Natural killer cell (primary cell): ENCODE measurements around the gene STN1. TPM values are rescaled to one million over a fixed set of nuclear protein-coding genes. Genes with fewer than 3 reads are reported as not detected.

Experiments used
- ATAC-seq, 3 donors: fragments of 150-1000 bp in 2 of 3; fragments of 200-7000 bp in 1 of 3; cut with Tn5 transposase; 1 replicate in 1 of 3; 2 replicates in 2 of 3; pipeline ENCODE4 v1.10.0; 2021; ENCODE audit warnings: mild to moderate bottlenecking in 2 of 3, moderate library complexity in 2 of 3
- DNase-seq, 2 donors: peaks; one replicate each; pipeline versions ENCODE4 v3.0.0 to v3.0.0-alpha.2; 2013 to 2021; ENCODE audit warnings: mixed read lengths in 1 of 2
- H3K27ac ChIP-seq: one replicate; pipeline ENCODE4 v1.5.1; 2013; ENCODE audit warnings: mild to moderate bottlenecking, low read length
- H3K27me3 ChIP-seq: one replicate; pipeline ENCODE4 v1.6.1; 2013; ENCODE audit warnings: low read length; ENCODE audit not compliant: control insufficient read depth, insufficient read depth
- H3K36me3 ChIP-seq: one replicate; pipeline ENCODE4 v1.6.1; 2013; ENCODE audit warnings: low read length; ENCODE audit not compliant: control insufficient read depth, insufficient read depth
- H3K4me1 ChIP-seq: one replicate; pipeline ENCODE4 v1.6.1; 2013; ENCODE audit warnings: low read length; ENCODE audit not compliant: control insufficient read depth, insufficient read depth
- H3K4me3 ChIP-seq: one replicate; pipeline ENCODE4 v1.5.1; 2013; ENCODE audit warnings: low read length
- H3K9me3 ChIP-seq: one replicate; pipeline ENCODE4 v1.6.1; 2013; ENCODE audit warnings: low read length; ENCODE audit not compliant: control insufficient read depth, insufficient read depth
- H3K27ac Mint-ChIP-seq, 2 donors: one replicate each; pipeline ENCODE4 v1.8.0; 2022; ENCODE audit warnings: mild to moderate bottlenecking in 2 of 2, mixed read lengths in 2 of 2, moderate library complexity in 1 of 2
- H3K27me3 Mint-ChIP-seq, 2 donors: one replicate each; pipeline ENCODE4 v1.8.0; 2022; ENCODE audit warnings: low read depth in 2 of 2, mixed read lengths in 2 of 2
- H3K36me3 Mint-ChIP-seq: one replicate; pipeline ENCODE4 v1.8.0; 2022; ENCODE audit warnings: mixed read lengths
- H3K4me1 Mint-ChIP-seq, 2 donors: one replicate each; pipeline ENCODE4 v1.8.0; 2022; ENCODE audit warnings: mixed read lengths in 2 of 2
- H3K4me3 Mint-ChIP-seq: one replicate; pipeline ENCODE4 v1.8.0; 2022; ENCODE audit warnings: mild to moderate bottlenecking, moderate library complexity, mixed read lengths
- H3K9me3 Mint-ChIP-seq, 2 donors: one replicate each; pipeline ENCODE4 v1.8.0; 2022; ENCODE audit warnings: mixed read lengths in 2 of 2
- WGBS: methylation state at CpG from one replicate; pipeline ENCODE4 v1.1.7; 2013; ENCODE audit warnings: missing lambda C conversion rate; ENCODE audit not compliant: insufficient coverage; 5-methylcytosine and 5-hydroxymethylcytosine counted together
- intact Hi-C: fragments of 100-400 bp; cut with micrococcal nuclease; formaldehyde crosslinking; loops from one replicate; pipeline ENCODE4 v1.14.2; 2022
- total RNA-seq, 4 donors: library from RNA; stranded (reverse); fragments of 120-200 nt in 1 of 4; gene quantifications; one replicate each; pipeline versions ENCODE4 v1.2.3 to v1.2.4, GENCODE V29; 2013 to 2022
- TF ChIP-seq, protein P1 (sequence below): fragments of 200-600 bp; IDR thresholded peaks from one replicate; pipeline ENCODE4 v1.8.0; 2022; ENCODE audit warnings: antibody characterized with exemption

Gene STN1
- total RNA-seq, 3 donors from 2014 or later (not counting 1 experiment from before 2014, with no cell fraction given), result 31.7 to 53.4 (median 34.0) TPM

DNA sequence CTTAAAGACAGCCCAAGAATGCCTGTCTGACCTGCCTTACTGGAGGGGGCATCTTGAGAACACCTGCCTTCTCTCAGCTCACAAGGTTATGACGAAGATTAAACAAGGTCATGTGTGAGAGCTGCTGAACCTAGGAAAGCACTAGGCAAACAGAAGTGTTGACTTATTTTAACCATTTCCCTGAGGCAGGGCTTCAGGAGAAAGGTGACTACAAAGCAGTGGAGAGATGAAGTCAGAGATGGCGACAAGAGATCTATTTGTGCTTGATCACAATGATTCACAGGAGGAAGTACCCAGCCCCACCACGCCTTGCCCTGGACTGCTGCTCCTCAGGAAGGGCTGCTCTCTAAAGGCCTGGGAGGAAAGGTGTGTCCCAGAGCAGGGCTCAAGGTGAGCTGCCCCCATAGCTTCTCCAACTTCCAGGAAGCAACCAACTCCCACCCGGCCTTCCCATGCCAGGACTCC lies 27.8 kb downstream of the STN1 start:
- no peak overlapping the region for H3K4me3 Mint-ChIP-seq
- intact Hi-C loops, result no loop called here
- H3K27ac Mint-ChIP-seq, result peak overlapping the region; percentile 53 to 59
- Histone ChIP-seq H3K27ac (no peak overlapping the region), H3K27me3 (no peaks in the 10 kb centered on the region), H3K36me3 (peaks cover 74% of the 10 kb centered on the region), H3K4me3 (no peak overlapping the region), H3K4me1 (no peaks in the 10 kb centered on the region), H3K9me3 (no peaks in the 10 kb centered on the region)
- no peaks in the 10 kb centered on the region for H3K9me3 Mint-ChIP-seq
- WGBS, result 86% methylated on average over 4 of the region's 4 CpGs
- TF ChIP-seq, protein P1, sequence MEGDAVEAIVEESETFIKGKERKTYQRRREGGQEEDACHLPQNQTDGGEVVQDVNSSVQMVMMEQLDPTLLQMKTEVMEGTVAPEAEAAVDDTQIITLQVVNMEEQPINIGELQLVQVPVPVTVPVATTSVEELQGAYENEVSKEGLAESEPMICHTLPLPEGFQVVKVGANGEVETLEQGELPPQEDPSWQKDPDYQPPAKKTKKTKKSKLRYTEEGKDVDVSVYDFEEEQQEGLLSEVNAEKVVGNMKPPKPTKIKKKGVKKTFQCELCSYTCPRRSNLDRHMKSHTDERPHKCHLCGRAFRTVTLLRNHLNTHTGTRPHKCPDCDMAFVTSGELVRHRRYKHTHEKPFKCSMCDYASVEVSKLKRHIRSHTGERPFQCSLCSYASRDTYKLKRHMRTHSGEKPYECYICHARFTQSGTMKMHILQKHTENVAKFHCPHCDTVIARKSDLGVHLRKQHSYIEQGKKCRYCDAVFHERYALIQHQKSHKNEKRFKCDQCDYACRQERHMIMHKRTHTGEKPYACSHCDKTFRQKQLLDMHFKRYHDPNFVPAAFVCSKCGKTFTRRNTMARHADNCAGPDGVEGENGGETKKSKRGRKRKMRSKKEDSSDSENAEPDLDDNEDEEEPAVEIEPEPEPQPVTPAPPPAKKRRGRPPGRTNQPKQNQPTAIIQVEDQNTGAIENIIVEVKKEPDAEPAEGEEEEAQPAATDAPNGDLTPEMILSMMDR, result no peak
- ATAC-seq, result no peak
- H3K36me3 Mint-ChIP-seq, result peaks cover 16% of the 10 kb centered on the region
- H3K27me3 Mint-ChIP-seq, result no peaks in the 10 kb centered on the region
- peaks cover 28 to 32% of the 10 kb centered on the region in 2 donors for H3K4me1 Mint-ChIP-seq
- no peak for DNase-seq

DNA sequence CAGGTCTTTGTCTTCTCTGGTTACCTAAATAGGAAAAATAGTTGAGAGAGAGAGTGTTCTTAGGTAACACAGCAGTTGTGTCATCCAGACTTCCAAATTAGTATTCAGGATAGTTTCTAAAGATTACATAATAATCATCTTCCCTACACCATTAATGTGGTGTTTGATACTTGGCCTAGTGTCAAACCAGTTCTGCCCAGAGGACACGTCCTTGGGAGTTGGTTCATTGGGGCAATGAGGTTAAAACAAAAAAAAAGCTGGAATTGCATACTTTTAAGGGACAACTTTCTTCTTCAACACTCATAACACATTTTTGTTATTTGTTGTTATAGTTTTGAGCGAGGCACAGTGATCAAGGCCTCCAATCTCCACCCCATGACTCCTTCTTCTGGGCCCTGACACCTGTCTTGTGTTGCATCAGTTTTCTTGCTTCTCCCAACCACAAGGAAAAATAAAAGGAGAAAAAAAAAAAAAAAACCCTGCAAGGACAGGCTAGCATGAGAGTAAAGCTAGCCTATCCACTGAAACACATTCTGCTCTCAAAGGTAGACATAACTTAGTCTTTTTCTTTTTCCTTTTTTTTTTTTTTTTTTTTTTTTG lies 28.8 kb downstream of the STN1 start:
- Histone ChIP-seq H3K36me3 (peaks cover 83% of the 10 kb centered on the region), H3K27ac (no peak overlapping the region), H3K9me3 (no peaks in the 10 kb centered on the region), H3K4me3 (no peak overlapping the region), H3K4me1 (no peaks in the 10 kb centered on the region), H3K27me3 (no peaks in the 10 kb centered on the region)
- ATAC-seq, result no peak
- Mint-ChIP-seq H3K36me3 (peaks cover 16% of the 10 kb centered on the region), H3K4me3 (no peak overlapping the region), H3K27ac (peak overlapping the region; percentile 5 to 53), H3K4me1 (peaks cover 18 to 22% of the 10 kb centered on the region in 2 donors), H3K27me3 (no peaks in the 10 kb centered on the region), H3K9me3 (no peaks in the 10 kb centered on the region)
- TF ChIP-seq, protein P1, result no peak
- intact Hi-C loops, result no loop called here
- WGBS, result 50% methylated on average over 1 of the region's 2 CpGs
- DNase-seq, result no peak

DNA sequence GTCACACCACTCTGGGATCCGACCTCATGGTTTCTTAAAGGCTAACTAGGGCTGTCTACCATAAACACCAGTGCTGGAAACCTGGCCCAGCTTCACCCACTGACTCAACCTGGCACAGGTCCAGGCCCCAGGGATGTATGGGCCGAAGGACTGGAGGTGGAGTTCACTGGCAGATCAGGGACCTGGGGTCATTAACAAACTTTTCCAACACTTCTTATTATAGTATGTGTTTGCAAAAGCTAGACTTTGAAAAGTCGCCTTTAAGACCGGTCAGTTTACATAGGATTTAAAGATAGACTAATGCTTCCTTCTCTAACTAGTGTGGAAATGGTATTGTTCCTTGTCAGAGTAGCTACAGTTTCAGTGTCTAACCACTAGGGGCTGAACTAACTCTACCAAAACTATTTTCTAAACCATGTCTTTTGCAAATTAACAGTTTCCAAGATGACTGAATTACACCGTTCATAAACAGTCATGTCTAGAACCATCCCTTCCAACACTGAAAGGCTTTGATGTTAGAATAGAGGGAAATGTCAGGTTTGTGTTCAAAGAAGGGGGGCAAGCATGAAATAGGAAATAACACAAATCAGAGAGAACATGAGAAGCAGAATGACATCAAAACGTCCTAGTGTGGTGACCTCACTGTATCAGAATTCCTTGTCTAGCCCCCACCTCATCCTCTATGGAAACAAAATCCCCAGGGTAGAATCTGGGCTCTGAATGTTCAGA lies 29.7 kb downstream of the STN1 start:
- H3K9me3 Mint-ChIP-seq, result no peaks in the 10 kb centered on the region
- no peaks in the 10 kb centered on the region for H3K4me1 ChIP-seq
- TF ChIP-seq, protein P1, result peak; percentile 72
- peaks cover 82% of the 10 kb centered on the region for H3K36me3 ChIP-seq
- no peaks in the 10 kb centered on the region for H3K27me3 Mint-ChIP-seq
- peak overlapping the region; percentile 5 to 53 for H3K27ac Mint-ChIP-seq
- H3K36me3 Mint-ChIP-seq, result peaks cover 19% of the 10 kb centered on the region
- H3K4me3 ChIP-seq, result no peak overlapping the region
- H3K27ac ChIP-seq, result no peak overlapping the region
- peaks cover 12 to 14% of the 10 kb centered on the region in 2 donors for H3K4me1 Mint-ChIP-seq
- no peaks in the 10 kb centered on the region for H3K9me3 ChIP-seq
- WGBS, result 76% methylated on average over 2 of the region's 6 CpGs
- peak in 1 of 2 donors; percentile 77 for DNase-seq
- ATAC-seq, result peak; percentile 82 to 95 (median 82)
- H3K4me3 Mint-ChIP-seq, result no peak overlapping the region
- no peaks in the 10 kb centered on the region for H3K27me3 ChIP-seq
- intact Hi-C loops, result loop anchor here (1.0 kb wide), 4 partner anchors 79 to 321 kb away; partner anchors contain the start of gene SLK
